GM18870 (cell line): ENCODE results near the gene ATP8B2.
"Not testable (repeated sequence)": the region's sequence is repeated elsewhere in the genome, so short reads cannot be mapped to it uniquely, and the experiment has no call there.

Experiments
- ATAC-seq: cut with Tn5 transposase; IDR thresholded peaks from one replicate; pipeline ENCODE4 v1.9.1; 2021; ENCODE audit warnings: moderate library complexity; ENCODE audit not compliant: unreplicated experiment

The ATP8B2 gene

DNA sequence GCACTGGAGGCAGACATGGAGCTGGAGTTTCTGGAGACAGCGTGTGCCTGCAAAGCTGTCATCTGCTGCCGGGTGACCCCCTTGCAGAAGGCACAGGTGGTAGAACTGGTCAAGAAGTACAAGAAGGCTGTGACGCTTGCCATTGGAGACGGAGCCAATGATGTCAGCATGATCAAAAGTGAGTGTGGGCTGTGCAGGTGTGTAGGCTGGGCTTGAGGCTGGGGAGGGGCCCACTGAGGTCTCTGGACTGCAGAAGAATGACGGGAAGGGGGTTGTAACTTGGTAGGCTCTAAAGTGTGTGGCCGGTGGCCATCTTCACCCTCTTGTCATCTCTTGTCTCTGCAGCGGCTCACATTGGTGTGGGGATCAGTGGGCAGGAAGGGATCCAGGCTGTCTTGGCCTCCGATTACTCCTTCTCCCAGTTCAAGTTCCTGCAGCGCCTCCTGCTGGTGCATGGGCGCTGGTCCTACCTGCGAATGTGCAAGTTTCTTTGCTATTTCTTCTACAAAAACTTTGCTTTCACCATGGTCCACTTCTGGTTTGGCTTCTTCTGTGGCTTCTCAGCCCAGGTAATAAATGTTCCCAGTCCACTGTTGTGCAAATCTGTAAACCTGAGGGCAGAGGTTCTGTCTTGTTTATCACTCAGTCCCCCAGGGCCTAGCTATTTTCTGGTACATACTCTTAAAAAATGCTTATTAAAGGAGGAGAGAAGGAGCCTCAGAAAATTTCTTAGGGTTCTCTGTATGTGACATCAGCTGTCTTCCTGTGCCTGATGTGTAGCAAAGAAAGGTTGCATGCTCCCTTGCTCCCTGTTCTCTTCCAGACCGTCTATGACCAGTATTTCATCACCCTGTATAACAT is 19.9 kb downstream of the ATP8B2 start:
- no peak for ATAC-seq

DNA sequence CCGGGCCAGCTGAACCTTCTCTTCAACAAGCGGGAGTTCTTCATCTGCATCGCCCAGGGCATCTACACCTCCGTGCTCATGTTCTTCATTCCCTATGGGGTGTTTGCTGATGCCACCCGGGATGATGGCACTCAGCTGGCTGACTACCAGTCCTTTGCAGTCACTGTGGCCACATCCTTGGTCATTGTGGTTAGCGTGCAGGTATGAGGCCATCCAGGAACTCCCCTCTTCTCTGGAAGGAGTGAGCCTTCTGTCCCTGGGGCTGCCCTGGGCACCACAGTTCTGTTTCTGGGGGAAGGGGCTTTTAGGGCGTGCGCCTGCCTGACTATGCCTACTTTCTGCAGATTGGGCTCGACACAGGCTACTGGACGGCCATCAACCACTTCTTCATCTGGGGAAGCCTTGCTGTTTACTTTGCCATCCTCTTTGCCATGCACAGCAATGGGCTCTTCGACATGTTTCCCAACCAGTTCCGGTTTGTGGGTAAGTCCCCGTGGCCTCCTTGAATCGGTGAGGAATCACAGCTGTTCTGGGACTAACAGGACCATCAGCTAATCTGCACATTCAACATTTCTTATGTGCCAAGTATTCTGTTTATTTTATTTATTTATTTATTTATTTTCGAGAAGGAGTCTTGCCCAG is 21.1 kb downstream of the ATP8B2 start:
- ATAC-seq, result no peak

DNA sequence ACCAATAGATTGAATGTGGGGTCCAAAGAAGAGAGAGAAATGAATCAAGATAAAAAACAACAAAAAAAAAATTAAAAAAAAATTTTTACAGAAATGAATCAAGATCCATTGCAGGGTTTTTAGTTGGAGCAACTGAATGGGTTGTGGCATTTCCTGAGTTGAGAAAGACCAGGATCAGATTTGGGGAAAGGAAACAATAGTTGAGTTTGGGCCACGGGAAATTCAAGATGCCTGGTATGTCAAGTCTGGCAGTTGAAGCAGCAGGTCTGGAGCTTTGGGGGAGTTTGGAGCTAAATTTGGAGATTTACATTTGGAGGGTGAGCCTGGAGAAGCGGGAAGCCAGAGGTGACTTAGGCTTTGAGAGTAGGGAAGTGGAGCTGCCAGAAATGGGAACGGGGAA is 22.6 kb downstream of the ATP8B2 start:
- no peak for ATAC-seq

DNA sequence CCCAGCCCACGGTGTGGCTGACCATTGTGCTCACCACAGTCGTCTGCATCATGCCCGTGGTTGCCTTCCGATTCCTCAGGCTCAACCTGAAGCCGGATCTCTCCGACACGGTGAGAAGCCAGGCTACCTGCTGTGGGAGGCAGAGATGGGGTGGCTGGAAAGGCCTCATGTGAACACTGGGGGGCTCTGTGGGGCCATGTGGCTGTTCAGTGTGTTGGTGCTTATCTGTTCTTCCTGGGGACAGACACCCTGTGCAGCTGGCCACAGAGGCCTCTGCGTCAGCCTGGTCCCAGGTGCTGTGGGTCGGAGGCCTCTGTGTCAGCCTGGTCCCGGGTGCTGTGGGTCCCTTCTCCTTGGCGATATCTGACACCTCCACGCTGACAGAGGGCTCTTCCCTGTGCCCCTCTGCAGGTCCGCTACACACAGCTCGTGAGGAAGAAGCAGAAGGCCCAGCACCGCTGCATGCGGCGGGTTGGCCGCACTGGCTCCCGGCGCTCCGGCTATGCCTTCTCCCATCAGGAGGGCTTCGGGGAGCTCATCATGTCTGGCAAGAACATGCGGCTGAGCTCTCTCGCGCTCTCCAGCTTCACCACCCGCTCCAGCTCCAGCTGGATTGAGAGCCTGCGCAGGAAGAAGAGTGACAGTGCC is 23.2 kb downstream of the ATP8B2 start:
- ATAC-seq, result no peak

DNA sequence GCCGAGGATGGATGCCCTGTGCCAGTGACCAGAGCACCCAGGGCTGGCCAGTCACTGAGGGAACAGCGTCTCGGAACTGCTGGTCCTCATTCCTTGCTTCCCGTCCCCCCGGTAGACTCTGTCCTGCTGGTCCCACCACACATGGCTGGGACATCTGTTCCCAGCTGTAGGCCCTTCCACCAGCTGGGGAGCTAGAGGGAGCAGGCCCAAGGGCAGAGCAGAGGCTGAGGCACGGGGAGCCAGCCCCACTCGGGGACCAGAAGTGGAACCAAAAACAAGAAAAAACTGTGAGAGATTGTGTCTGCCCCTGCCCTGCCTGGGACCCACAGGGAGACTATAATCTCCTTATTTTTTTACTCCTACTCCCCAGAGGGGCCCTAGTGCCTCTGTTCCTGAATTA is 23.8 kb downstream of the ATP8B2 start:
- ATAC-seq, result no peak

DNA sequence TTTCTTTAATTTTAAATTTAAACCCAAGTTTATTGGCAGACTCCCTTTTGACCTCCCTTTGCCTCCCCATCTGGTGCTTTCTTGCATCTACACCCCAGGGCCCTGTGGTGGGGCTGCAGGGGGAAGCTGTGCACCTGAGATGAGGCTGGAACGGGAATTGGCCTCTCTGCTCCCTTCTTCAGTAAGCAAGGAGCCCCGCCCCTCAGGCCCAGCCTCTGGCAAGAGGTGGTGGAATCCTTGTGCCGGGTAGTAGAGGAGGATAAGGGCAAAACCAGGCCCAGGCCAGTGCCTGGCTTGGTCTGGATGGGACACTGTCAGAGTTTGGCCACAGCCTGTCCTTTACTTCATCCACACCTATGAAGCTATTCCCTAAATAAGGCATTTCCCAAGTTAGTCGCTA is 25.1 kb downstream of the ATP8B2 start:
- no peak for ATAC-seq

DNA sequence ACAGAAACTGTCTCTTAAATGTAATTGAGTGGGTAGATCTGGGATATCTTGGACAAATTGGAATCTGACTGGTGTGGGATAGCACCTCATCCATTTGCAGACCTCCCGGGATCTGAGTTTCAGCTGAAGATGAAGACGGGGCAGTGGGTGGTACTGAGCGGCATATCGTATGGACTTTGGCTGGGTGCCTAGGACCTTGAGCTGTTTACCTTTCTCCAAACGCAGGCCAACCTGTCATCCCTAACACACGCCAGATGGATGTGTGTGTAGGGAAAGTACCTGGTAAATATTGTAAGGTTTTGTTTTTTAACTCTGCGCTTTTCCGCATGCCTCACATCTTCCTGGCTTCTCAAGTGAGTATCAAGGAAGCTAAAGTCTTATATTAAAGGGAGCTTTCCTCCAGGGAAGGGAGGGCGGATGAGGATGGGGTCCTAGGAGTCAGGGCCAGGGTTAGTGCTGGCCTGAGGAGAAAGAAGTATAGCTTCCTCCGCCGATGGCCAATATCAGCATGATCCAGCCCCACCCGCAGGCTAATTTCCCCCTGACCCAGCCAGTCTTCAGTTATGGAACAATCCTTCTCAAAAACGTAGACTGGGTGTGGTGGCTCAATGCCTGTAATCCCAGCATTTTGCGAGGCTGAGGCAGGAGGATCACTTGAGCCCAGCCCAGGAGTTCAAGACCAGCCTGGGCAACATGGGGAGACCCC is 26.2 kb downstream of the ATP8B2 start:
- no peak for ATAC-seq

DNA sequence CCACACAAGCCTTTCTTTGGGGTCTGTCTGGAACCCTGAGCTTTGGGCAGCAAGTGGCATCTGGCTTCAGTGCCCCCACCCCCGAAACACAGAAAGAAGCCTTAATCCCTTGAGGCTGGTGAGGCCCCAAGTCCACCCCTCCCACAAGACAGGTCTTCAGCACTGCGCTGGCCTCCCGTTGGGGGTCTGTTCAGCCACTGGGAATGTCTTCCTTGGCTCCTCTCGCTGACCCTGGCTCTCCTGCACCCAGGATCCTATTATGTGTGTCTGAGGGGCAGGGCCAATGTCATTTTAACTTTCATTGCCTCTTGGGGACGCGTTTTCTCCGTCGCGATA is 26.9 kb downstream of the ATP8B2 start:
- ATAC-seq, result no peak

DNA sequence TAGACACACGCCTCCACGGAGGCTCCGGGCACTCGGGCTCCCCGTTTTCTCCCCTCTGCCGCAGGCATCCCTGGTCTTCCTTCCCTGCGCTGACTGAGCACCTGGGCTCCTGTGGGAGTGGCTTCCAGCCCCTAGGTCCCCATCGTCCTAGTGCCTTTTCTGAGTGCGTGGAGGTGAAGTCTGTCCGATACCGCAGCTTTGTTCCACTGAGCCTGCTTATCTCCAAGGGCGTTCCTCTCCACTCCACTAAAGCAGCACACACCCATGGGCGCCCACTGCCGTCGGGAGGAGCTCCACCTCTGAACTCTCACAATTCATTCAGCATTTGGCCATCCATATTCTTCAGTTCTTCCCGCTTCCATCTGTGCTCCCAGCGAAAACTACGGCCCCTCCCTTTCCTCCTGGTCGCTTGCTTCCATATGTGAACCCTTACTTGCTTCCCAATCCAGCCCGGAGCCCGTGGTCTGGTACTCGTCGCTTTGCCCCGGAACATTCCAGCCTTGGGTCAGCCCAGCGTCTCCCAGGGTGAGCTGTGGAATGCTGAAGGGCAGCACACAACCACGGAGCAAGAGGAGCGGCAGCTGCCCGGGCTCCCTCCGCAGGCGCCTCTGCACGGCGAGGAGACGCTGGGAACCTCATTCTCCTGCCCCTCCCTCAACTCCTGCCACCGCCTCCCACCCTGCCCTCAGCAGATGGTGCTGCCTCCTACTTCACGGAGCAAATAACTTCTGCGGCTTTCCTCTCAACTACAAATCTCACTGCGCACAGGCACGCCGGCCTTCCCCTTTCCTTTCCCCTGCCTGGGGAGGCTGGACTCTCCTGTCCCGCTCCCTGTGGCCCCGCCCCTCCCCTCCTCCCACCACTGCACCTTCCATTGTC is 27.5 kb downstream of the ATP8B2 start:
- no peak for ATAC-seq

DNA sequence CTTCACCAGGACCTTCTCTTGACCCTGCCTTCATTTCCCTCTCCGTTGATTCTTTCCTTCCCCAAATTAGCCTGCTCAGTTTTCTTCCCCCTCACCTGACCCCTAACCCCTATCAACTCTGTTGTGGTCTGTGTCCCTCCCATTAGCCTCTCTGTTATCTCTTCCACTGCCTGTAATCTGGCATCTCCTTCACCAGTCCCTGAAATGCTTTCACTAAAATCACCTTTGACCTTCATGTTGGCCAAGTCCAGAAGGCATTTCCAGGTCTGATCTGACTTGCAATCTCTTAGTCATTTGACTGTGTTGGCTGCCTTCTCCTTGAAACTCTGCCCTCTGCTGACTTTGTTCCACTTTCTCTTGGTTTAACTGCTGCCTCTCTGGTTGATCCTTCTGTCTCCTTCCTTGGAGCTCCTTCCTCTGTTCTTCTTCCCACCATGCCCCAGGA is 28.2 kb downstream of the ATP8B2 start:
- no peak for ATAC-seq

DNA sequence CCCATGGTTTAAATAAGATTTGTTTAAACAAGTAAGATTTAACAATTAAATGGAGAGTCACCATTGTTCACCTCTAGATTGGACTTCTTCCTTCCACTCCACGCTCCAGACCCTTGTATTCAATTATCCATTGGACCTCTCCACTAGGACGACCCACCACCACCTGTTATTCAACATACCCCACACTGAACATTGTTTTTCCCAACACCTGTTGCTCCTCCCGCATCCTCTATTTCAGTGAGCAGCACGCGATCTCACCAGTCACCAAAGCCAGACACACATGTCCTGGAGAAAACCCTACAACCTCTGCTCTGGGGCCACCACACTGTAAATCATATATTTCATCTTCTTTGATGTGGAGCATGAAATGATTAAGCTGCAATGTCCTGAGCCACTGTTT is 28.6 kb downstream of the ATP8B2 start:
- ATAC-seq, result no peak

DNA sequence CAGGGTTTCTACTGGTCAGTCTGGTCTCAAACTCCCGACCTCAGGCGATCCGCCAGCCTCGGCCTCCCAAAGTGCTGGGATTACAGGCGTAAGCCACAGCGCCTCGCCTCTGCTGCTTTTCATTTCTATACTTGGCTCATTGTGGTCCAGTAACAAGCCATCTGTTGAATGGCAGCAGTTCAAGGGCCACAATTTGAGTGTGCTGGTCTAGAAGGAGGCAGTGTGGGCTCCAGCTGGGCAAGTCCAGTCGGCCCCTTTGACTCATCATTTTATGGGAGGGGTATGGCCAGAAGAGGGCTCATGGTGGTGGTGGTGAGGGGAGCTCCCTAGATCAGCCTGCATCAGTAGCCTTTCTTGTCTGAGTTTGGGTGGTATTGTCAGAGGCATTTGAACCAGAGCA is 33.2 kb downstream of the ATP8B2 start:
- ATAC-seq, result no peak

DNA sequence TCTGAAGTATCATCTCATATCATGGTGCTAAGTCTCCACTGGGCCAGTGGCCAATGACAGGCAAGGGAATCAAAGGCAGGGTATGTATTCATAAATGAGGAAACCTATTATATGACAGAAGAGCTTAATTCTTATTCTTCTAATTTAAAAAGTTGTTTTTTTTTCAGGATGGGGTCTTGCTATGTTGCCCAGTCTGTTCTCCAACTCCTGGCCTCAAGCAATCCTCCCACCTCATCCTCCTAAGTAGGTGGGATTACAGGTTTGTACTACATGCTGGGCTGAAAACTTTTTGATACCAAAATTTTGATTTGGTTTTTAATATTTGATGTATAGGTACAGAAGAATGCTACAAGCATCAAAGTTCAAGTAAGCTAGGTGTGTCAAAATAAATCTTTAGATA is 35.0 kb downstream of the ATP8B2 start:
- ATAC-seq, result no peak

DNA sequence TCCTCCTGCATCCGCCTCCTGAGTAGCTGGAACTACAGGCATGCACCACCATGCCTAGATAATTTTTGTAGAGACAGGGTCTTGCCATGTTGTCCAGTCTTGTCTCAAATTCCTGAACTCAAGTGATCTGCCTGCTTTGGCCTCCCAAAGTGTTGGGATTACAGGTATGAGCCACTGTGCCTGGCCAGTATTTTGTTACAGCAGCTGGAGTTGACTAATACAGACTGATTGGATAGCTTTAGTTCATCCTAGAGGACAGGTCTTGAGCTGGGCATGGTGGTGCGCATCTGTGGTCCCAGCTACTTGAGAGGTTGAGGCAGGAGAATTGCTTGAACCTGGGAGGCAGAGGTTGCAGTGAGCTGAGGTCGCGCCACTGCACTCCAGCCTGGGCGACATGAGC is 35.6 kb downstream of the ATP8B2 start:
- not testable (repeated sequence) for ATAC-seq

DNA sequence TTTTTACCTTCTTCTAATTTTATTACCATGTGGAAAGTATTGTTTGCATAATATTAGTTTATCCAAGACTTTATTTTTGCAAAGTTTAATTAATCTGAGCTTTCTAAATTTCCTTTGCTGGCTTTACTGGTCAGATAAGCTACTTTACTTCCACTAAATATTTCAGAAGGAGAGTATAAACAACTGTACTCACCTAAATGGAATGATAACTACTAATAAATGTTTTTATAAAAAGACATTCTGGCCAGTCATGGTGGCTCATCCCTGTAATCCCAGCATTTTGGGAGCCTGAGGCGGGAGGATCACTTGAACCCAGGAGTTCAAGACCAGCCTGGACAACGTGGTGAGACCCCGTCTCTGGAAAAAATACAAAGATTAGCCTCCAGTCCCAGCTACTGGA is 36.0 kb downstream of the ATP8B2 start:
- no peak for ATAC-seq

DNA sequence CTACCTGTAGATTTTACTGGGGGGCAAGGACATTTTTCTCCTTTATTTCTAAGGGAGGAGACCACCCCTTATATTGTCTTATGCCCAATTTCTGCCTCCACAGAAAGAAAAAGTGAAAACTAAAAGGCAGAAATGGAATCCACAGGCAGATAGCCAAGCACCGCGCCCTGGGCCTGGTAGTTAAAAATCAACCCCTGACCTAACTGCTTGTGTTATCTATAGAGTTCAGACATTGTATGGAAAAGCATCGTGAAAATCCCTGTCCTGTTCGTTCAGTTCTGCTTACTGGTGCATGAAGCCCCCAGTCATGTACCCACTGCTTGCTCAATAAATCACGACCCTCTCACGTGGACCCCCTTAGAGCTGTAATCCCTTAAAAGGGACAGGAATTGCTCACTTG is 46.1 kb downstream of the ATP8B2 start:
- no peak for ATAC-seq

DNA sequence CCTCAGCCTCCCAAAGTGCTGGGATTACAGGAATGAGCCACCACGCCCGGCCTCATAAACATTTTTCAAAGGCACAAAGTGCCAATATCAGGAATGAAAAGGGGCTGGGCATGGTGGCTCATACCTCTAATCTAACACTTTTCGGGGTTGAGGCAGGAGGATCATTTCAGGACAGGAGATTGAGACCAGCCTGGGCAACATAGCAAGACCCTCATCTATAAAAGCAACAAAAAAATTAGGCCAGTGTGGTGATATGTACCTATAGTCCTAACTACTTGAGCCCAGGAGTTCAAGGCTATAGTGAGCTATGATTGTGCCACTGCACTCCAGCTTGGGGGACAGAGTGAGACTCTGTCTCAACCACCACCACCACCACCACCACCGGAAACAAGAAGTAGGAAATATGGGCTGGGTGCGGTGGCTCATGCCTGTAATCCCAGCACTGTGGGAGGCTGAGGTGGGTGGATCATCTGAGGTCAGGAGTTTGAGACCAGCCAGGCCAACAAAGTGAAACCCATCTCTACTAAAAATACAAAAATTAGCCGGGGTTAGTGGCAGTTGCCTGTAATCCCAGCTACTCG is 48.5 kb downstream of the ATP8B2 start:
- ATAC-seq, result not testable (repeated sequence)

DNA sequence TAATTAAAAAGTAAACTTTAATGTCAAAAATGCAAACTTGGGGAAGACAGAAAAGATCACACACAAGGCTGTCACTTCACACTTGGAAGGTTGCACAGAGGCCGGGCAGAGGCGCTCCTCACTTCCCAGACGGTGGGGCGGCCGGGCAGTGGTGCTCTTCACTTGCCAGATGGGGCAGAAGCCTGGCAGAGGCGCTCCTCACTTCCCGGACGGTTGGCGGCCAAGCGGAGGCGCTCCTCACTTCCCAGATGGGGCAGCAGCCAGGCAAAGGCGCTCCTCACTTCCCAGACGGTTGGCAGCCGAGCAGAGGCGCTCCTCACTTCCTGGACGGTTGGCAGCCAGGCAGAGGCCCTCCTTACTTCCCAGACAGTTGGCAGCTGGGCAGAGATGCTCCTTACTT is 54.0 kb downstream of the ATP8B2 start:
- ATAC-seq, result no peak

DNA sequence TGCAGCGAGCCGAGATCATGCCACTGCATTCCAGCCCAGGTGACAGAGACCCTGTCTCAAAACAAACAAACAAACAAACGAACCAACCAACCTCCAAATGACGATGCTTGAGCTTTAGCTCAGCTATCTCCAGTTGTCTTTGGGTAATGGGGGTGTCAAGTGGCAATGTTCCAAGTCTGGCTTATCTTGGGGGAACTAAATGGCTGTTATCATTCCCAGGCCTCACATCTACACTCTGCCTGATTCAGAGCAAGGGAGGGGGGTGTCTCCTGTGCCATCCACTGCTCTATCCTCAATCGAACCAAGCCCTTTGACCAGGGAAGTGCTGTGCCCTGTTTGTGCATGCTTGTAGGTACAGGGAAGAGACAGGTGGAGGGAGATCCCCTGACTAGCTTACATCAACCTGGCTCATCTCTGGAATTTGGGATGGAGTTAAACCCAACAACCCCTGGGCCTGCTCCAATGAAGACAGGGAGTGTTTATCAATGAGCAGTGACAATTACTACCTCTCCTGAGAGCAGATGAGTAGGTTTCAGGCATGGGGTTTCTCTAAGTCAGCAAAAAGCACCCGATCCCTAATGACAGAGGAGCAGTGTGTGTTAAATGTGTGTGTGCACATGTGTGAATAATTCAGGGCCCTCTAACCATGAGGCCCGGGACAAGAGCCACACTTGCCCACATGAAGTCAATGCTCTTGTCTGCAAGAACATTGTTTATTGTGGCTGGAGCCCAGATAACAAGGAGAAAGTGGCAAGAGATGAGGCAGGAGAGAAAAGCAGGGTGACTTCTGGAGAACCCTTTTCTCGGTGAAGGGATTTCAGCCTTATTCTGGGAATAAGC is 59.5 kb downstream of the ATP8B2 start:
- no peak for ATAC-seq
